ENCODE results near the gene DSP.

DNA sequence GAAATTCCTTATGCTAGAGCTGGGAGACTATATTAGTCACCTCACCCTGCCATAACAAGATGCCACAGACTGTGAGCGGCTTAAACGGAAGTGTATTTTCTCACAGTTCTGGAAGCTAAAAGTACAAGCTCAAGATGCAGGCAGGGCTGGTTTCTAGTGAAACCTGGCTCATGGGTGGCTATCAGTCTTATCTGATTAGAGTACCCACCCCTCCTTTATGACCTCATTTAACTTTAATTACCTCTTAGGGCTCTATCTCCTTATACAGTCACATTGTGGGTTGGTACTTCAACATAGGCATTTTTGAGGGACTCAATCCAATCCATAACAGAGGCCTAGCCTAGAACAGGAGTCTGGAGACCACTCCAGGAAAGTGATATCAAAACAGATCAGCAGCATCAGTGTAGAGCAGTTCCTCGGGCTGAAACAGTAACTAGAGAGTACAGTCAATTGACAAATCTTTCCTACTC, 46.2 kb downstream of the DSP start:
- TF ChIP-seq, protein P1, sequence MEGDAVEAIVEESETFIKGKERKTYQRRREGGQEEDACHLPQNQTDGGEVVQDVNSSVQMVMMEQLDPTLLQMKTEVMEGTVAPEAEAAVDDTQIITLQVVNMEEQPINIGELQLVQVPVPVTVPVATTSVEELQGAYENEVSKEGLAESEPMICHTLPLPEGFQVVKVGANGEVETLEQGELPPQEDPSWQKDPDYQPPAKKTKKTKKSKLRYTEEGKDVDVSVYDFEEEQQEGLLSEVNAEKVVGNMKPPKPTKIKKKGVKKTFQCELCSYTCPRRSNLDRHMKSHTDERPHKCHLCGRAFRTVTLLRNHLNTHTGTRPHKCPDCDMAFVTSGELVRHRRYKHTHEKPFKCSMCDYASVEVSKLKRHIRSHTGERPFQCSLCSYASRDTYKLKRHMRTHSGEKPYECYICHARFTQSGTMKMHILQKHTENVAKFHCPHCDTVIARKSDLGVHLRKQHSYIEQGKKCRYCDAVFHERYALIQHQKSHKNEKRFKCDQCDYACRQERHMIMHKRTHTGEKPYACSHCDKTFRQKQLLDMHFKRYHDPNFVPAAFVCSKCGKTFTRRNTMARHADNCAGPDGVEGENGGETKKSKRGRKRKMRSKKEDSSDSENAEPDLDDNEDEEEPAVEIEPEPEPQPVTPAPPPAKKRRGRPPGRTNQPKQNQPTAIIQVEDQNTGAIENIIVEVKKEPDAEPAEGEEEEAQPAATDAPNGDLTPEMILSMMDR (conservative IDR thresholded peaks at IDR 0.05; ENCODE audit: low read length): no peak
- no peak for TF ChIP-seq EZH2phosphoT487 (IDR thresholded peaks at IDR 0.05; ENCODE audit: borderline replicate concordance)

Measured in Loucy (cell line).